ENCODE results near the gene C1orf159.

GRCh38 chr1:1053682-1054081, 62.2 kb downstream of the C1orf159 start:
- TF ChIP-seq CTCF (conservative IDR thresholded peaks at IDR 0.05 in 1 of 2, IDR thresholded peaks at IDR 0.05 in 1 of 2; ENCODE audit: low read depth in 1 of 2, low read length in 2 of 2) (no peak), EZH2 (IDR thresholded peaks at IDR 0.05; ENCODE audit: low read length, missing control alignments) (no peak)
